GM19438 (cell line): Measurements from ENCODE around the gene ERP27.

Experiments used
- ATAC-seq: cut with Tn5 transposase; IDR thresholded peaks from one replicate; pipeline ENCODE4 v1.9.1; 2021; ENCODE audit warnings: low read depth; ENCODE audit not compliant: unreplicated experiment

Gene ERP27

GRCh38 chr12:14910090-14910915 lies 28.0 kb downstream of the ERP27 start:
- no peak for ATAC-seq

DNA sequence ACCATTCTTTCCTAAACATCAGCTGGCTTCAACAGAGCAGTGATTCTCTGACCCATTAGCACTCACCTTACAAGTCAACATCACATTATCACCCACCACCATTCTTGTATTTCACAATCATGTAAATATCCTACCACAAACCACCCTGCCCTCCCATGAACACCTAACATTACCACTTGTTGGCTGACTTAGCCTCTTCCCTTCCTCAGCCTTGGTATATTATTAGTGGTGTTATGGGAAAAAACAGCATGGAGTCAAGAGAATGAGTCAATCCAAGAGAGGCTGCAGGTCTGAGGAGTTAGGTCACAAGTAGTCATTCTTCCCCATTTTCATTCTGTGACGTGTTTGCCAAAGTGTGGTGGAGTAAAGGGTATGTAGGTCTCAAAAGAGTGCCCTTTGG lies 30.4 kb downstream of the ERP27 start:
- ATAC-seq = no peak

DNA sequence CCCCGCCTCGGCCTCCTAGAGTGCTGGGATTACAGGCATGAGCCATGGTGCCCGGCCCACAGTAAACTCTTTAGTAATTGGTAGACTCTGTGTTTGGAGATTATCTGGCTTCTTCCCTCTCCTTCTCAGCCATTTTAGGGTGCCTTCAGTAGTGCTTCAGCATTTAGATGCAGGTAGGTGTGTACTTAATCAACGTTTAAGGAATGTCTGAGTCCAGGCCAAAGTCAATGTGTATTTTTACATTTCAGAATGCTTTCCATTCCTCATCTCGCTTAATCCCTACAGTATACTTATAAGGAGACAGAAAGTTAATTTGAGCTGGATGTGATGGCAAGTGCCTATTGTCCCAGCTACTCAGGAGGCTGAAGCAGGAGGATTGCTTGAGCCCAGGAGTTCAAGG lies 32.2 kb downstream of the ERP27 start:
- ATAC-seq = no peak

GRCh38 chr12:14905269-14906004 lies 32.9 kb downstream of the ERP27 start:
- ATAC-seq = no peak

GRCh38 chr12:14904854-14905253 lies 33.5 kb downstream of the ERP27 start:
- ATAC-seq = no peak

- no peak for ATAC-seq
These were observed 34.8 kb downstream of the ERP27 start for GRCh38 chr12:14903386-14904098.

DNA sequence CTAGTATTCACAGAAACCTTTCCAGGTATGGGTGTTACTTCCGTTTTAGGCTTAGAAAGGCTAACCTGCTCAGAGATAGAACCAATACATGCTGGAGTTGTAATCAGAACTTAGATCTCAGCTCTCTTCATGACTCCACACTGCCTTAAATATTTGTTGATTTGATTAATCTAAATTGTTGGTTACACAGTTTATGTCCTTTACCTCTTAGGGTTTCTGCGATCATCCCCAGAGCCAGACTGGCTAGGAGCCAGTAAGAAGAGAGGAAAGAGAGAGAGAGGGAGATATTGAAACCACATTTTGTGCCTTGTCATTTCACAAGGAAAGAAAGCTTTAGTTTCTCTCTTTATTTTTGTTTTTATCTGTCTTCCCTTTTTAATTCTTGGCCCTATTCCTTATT lies 35.9 kb downstream of the ERP27 start:
- ATAC-seq = no peak

DNA sequence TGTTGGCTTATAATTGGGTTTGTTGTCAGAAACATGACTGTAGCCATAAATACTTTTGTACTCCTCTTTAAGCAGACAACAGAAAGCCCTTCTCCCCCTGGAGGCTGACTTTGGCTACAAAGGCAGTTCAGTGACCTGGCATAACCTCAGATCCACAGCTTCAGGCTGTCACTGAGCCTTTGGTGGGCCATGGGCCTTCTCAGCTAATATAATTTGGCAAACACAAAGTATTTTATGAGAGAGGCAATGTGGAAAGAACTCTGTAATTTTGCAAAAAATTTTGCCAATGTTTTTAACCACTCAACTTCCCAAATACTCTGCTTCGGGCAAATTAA lies 37.1 kb downstream of the ERP27 start:
- no peak for ATAC-seq

GRCh38 chr12:14900521-14901227 lies 37.7 kb downstream of the ERP27 start:
- no peak for ATAC-seq

DNA sequence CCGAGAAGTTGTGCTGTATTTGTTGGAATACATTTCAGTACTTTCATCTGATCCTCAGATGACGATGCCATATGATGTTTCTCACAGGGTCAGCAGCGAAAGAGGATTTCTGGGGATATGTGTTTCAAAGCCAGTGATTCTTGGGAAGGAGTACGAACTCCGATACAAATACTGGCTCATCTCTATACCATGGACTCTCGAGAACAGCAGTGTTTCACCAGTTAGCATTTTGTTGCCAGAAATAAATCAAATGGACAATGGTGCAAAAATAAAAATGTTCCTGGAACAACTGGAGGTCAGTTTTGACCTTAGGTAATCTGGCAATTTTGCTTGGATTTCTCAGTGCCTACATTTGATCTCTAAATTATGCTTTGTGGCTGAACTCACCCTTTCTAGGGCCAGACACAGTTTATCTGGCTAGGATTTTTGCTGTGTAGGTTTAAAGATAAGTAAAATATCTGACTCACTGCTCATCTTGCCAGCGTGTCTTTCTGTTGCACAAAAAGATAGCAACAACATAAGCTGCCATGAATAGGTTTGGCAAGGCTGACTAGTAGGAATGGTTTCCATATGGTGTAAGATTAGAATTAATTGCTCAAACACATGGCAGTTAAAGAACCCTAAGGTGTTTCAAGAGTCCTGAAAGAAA lies 41.7 kb downstream of the ERP27 start:
- no peak for ATAC-seq

GRCh38 chr12:14893506-14894250 lies 44.7 kb downstream of the ERP27 start:
- ATAC-seq = no peak

GRCh38 chr12:14892726-14893505 lies 45.4 kb downstream of the ERP27 start:
- no peak for ATAC-seq

DNA sequence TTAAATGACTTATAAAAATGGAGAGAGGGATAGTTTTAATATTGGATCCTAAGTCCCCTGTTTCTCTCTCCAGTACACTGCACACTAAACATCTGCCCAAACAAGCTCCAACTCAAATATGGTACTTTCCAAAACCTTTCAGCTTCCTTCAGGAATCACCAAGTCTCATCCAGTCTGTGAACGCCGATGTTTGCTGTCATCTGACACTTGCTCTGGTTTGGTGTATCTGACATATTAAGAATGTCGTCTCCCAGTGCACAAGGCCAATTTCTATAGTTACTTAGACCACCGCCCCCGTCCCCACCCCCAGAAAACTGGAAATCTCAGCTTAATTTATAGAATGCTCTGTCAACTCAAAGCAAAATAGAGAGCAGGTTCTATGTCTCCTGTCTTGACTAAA lies 47.6 kb downstream of the ERP27 start:
- no peak for ATAC-seq

DNA sequence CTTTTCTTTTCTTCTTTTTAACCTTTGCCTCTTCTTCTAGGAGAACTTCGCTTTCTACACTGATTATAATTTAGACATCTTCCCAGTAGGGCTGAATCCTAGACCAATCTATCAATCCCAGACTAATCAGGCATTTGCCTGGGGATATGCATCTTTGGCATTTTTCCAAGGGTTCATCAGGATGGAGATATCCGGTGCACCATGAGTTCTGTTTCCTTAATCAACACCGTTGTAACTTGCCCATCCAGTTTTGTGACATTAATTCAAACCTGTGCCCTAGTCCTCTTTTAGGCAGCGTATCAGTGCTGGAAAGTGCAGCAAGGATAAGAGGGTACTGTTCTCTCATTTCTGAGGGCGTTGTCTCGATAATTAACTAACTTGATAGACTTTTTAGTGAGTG lies 52.1 kb downstream of the ERP27 start:
- no peak for ATAC-seq

DNA sequence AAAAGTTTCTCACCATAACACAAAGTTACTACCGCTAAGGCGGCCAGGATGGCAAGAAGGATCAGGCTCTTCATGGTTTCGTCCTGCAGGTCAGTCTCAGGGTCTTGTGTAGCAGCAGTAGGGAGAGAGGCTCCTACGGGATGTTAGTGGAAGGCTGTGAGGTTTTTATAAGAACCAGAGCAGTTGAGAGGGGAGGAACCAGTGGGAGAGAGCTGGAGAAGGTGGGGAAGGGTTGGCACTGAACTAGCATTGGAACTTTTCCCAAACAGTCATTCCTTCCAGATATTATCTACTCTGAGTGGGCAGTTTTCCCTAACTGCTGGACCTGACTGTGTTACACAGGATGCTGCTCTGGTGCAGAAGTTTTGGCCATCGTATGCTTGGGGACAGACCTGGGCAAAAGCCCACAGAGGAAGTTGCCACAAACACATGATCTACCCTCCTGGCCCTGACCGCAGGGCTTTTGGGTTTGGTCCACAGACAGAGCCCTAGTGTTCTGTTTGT lies 52.6 kb downstream of the ERP27 start, which contains the start of gene MGP:
MGP (minus strand) TSS at position 137 of the 504 bp plus-strand sequence; CDS start at position 74, 63 bp downstream.
- no peak for ATAC-seq

DNA sequence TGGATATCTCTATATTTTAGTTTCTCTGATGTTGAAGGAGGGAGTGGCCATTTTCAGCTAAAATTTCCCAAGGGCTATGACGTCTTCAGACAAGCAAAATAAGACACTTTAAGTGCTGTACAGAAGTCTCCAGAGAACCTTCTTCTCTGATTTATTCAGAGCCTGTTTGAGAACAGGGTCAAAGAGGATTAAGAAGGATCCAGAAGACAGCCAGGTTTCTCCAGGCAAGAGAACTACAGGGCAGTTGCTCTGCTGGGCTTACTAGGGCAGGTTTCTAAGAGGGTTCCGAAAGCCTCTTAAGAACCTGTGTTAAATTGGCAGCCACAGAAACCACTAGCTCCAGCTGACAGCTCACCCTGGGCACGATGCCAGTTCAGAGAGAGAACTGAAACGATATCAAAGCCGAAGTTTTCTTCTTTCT lies 53.9 kb downstream of the ERP27 start:
- ATAC-seq = peak; percentile 92

GRCh38 chr12:14883686-14884085 lies 54.7 kb downstream of the ERP27 start:
- ATAC-seq = no peak

GRCh38 chr12:14880890-14881453 lies 57.4 kb downstream of the ERP27 start:
- no peak for ATAC-seq
